Prostate gland (tissue), 2 donors: Measurements from ENCODE around the gene ROR1.

ENCODE experiments used
- POLR2A ChIP-seq: fragments of 450-650 bp; IDR thresholded peaks from one replicate; pipeline ENCODE4 v1.6.1; 2016; ENCODE audit warnings: antibody characterized with exemption, mild to moderate bottlenecking
- TF ChIP-seq, protein P1 (sequence below), 4 experiments: fragments of 200-600 bp in 2 of 4; fragments of 450-650 bp in 2 of 4; sonication (generic) in 2 of 4; IDR thresholded peaks; 1 replicate in 3 of 4; 2 replicates in 1 of 4; pipeline ENCODE4 v1.5.1; 2016 to 2019; ENCODE audit warnings: antibody characterized with exemption in 4 of 4, mild to moderate bottlenecking in 2 of 4, moderate library complexity in 2 of 4

DNA sequence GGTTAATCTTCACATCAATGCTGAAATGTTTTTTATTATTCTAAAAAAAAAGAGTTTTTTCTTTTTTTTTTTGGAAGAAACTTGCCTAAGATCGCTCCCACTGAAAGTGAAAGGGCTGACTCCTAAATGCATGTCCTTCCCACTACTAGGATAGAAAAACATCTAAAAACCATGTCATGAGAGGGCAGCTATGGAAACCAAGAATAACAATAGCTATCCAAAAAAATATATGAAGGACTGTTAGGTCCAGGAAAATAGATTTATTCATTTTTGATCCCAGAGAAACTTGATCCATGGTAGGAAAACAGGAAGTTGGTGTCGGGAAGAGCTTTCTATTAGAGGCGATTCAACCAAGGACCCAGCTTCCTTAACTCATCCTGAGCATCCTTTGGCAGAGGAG, 23.1 kb upstream of the ROR1 start:
- TF ChIP-seq, protein P1, sequence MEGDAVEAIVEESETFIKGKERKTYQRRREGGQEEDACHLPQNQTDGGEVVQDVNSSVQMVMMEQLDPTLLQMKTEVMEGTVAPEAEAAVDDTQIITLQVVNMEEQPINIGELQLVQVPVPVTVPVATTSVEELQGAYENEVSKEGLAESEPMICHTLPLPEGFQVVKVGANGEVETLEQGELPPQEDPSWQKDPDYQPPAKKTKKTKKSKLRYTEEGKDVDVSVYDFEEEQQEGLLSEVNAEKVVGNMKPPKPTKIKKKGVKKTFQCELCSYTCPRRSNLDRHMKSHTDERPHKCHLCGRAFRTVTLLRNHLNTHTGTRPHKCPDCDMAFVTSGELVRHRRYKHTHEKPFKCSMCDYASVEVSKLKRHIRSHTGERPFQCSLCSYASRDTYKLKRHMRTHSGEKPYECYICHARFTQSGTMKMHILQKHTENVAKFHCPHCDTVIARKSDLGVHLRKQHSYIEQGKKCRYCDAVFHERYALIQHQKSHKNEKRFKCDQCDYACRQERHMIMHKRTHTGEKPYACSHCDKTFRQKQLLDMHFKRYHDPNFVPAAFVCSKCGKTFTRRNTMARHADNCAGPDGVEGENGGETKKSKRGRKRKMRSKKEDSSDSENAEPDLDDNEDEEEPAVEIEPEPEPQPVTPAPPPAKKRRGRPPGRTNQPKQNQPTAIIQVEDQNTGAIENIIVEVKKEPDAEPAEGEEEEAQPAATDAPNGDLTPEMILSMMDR (IDR thresholded peaks at IDR 0.05): no peak
- no peak for TF ChIP-seq POLR2A
